ENCODE results near the gene NUDT14.

The NUDT14 gene

GRCh38 chr14:105146181-105146975 is 34.7 kb downstream of the NUDT14 start:
- TF ChIP-seq CTCF (IDR thresholded peaks at IDR 0.05; ENCODE audit: unreplicated experiment in 3 of 3) = no peak
- Mint-ChIP-seq H3K4me3 (no peak overlapping the region), H3K9me3 (peaks cover 2% of the 10 kb centered on the region), H3K27ac (no peak overlapping the region), H3K27me3 (ENCODE audit: low read depth) (no peaks in the 10 kb centered on the region), H3K36me3 (ENCODE audit: low read depth) (peaks cover 4% of the 10 kb centered on the region), H3K4me1 (no peaks in the 10 kb centered on the region)

- no peak for TF ChIP-seq CTCF (IDR thresholded peaks at IDR 0.05; ENCODE audit: unreplicated experiment in 3 of 3)
- no peak overlapping the region for H3K4me3 Mint-ChIP-seq
Observed at GRCh38 chr14:105145381-105146180, 35.5 kb downstream of the NUDT14 start.

GRCh38 chr14:105144666-105145380 is 36.3 kb downstream of the NUDT14 start:
- H3K36me3 Mint-ChIP-seq (ENCODE audit: low read depth) = peaks cover 7% of the 10 kb centered on the region
- TF ChIP-seq CTCF (IDR thresholded peaks at IDR 0.05; ENCODE audit: unreplicated experiment in 3 of 3) = no peak

More at GRCh38 chr14:105145381-105146180, 35.5 kb downstream of the NUDT14 start:
- Mint-ChIP-seq H3K9me3 (peaks cover 2% of the 10 kb centered on the region), H3K27me3 (ENCODE audit: low read depth) (no peaks in the 10 kb centered on the region), H3K36me3 (ENCODE audit: low read depth) (peaks cover 7% of the 10 kb centered on the region), H3K27ac (no peak overlapping the region), H3K4me1 (no peaks in the 10 kb centered on the region)

GRCh38 chr14:105144026-105144665 is 37.0 kb downstream of the NUDT14 start:
- TF ChIP-seq CTCF (IDR thresholded peaks at IDR 0.05; ENCODE audit: unreplicated experiment in 3 of 3) = no peak
- H3K36me3 Mint-ChIP-seq (ENCODE audit: low read depth) = peaks cover 7% of the 10 kb centered on the region
- H3K9me3 Mint-ChIP-seq = peaks cover 6% of the 10 kb centered on the region
- no peak overlapping the region for H3K4me3 Mint-ChIP-seq
- no peaks in the 10 kb centered on the region for H3K4me1 Mint-ChIP-seq
- H3K27me3 Mint-ChIP-seq (ENCODE audit: low read depth) = no peaks in the 10 kb centered on the region
- H3K27ac Mint-ChIP-seq = no peak overlapping the region

More at GRCh38 chr14:105144666-105145380, 36.3 kb downstream of the NUDT14 start:
- Mint-ChIP-seq H3K27me3 (ENCODE audit: low read depth) (no peaks in the 10 kb centered on the region), H3K27ac (no peak overlapping the region), H3K4me1 (no peaks in the 10 kb centered on the region), H3K9me3 (peaks cover 6% of the 10 kb centered on the region), H3K4me3 (no peak overlapping the region)

- H3K4me1 Mint-ChIP-seq = no peaks in the 10 kb centered on the region
- H3K9me3 Mint-ChIP-seq = peaks cover 6% of the 10 kb centered on the region
- H3K27me3 Mint-ChIP-seq (ENCODE audit: low read depth) = no peaks in the 10 kb centered on the region
- H3K36me3 Mint-ChIP-seq (ENCODE audit: low read depth) = peaks cover 7% of the 10 kb centered on the region
- H3K4me3 Mint-ChIP-seq = no peak overlapping the region
- H3K27ac Mint-ChIP-seq = no peak overlapping the region
- TF ChIP-seq CTCF (IDR thresholded peaks at IDR 0.05; ENCODE audit: unreplicated experiment in 3 of 3) = no peak
Observed at GRCh38 chr14:105143451-105144025, 37.6 kb downstream of the NUDT14 start.

All from nephron (organoid).